HepG2 (cell line): ENCODE results near the gene SLC17A8.

ENCODE experiments used
- CTCF ChIP-seq: sonication (generic); formaldehyde crosslinking; IDR thresholded peaks from 2 replicates; pipeline ENCODE4 v1.5.0; 2020; ENCODE audit warnings: mild to moderate bottlenecking, missing genetic modification reagents, moderate library complexity
- ETS1 ChIP-seq: sonication (generic); formaldehyde crosslinking; IDR thresholded peaks from 2 replicates; pipeline ENCODE4 v1.4.0; 2020; ENCODE audit warnings: missing genetic modification reagents
- ETV6 ChIP-seq: sonication (generic); formaldehyde crosslinking; conservative IDR thresholded peaks from 2 replicates; pipeline ENCODE4 v1.4.0; 2020; ENCODE audit warnings: missing genetic modification reagents
- IRF2 ChIP-seq: IDR thresholded peaks from 2 replicates; pipeline ENCODE4 v1.6.1; 2018; ENCODE audit warnings: missing genetic modification reagents, missing compliant biosample characterization
- NFYB ChIP-seq: sonication (generic); formaldehyde crosslinking; IDR thresholded peaks from 2 replicates; pipeline ENCODE4 v1.4.0; 2020; ENCODE audit warnings: missing genetic modification reagents
- RERE ChIP-seq: IDR thresholded peaks from 2 replicates; pipeline ENCODE4 v1.6.1; 2016; ENCODE audit warnings: low read depth, missing genetic modification reagents, missing compliant biosample characterization
- TAF15 ChIP-seq: fragments of 200-400 bp; formaldehyde crosslinking; IDR thresholded peaks from one replicate; pipeline ENCODE4 v1.6.1; 2018; ENCODE audit warnings: mild to moderate bottlenecking, low read depth, low read length; ENCODE audit not compliant: poor library complexity, severe bottlenecking
- ZNF121 ChIP-seq: sonication (generic); formaldehyde crosslinking; IDR thresholded peaks from 2 replicates; pipeline ENCODE4 v1.5.0; 2020; ENCODE audit warnings: mild to moderate bottlenecking, missing genetic modification reagents
- ZNF549 ChIP-seq: sonication (generic); formaldehyde crosslinking; IDR thresholded peaks from 2 replicates; pipeline ENCODE4 v1.5.0; 2020; ENCODE audit warnings: missing genetic modification reagents
- ZNF788 ChIP-seq: sonication (generic); formaldehyde crosslinking; IDR thresholded peaks from 2 replicates; pipeline ENCODE4 v1.5.0; 2020; ENCODE audit warnings: mild to moderate bottlenecking, missing genetic modification reagents, borderline replicate concordance

- TF ChIP-seq IRF2 (CRISPR knock-in tag) = no peak
- no peak for TF ChIP-seq TAF15
- no peak for TF ChIP-seq ETS1 (CRISPR knock-in tag)
- no peak for TF ChIP-seq NFYB (CRISPR knock-in tag)
- no peak for TF ChIP-seq CTCF
- no peak for TF ChIP-seq RERE (CRISPR knock-in tag)
- TF ChIP-seq ZNF549 (CRISPR knock-in tag) = no peak
- no peak for TF ChIP-seq ETV6 (CRISPR knock-in tag)
- no peak for TF ChIP-seq ZNF788 (CRISPR knock-in tag)
- TF ChIP-seq ZNF121 = no peak
Observed at GRCh38 chr12:100422646-100423045, 65.8 kb downstream of the SLC17A8 start.
